ENCODE results near the gene RNU5D-1.

GRCh38 chr1:44717653-44718052, 13.3 kb downstream of the RNU5D-1 start:
- no peak for TF ChIP-seq CTCF (IDR thresholded peaks at IDR 0.05)
- no peak for TF ChIP-seq EP300 (IDR thresholded peaks at IDR 0.05)
- TF ChIP-seq POLR2A (IDR thresholded peaks at IDR 0.05): no peak
- no peak for TF ChIP-seq POLR2AphosphoS5 (IDR thresholded peaks at IDR 0.05)

Data from suprapubic skin (tissue), 4 donors.